Omental fat pad (tissue), 4 donors: Measurements from ENCODE around the gene EBF3. TPM values are rescaled to one million over a fixed set of nuclear protein-coding genes. Genes with fewer than 3 reads are reported as not detected.

Source experiments
- ATAC-seq: fragments of 150-250 bp; one replicate; pipeline ENCODE4 v1.9.1; 2016; ENCODE audit warnings: mild to moderate bottlenecking, moderate library complexity; ENCODE audit not compliant: low FRiP score
- DNase-seq: peaks from one replicate; pipeline ENCODE4 v3.0.0-alpha.2; 2019; ENCODE audit warnings: low spot score
- CTCF ChIP-seq, 3 donors: fragments of 450-650 bp; IDR thresholded peaks; one replicate each; pipeline ENCODE4 v1.5.1; 2016 to 2017; ENCODE audit warnings: antibody characterized with exemption in 3 of 3, mild to moderate bottlenecking in 3 of 3, moderate library complexity in 2 of 3
- total RNA-seq, 4 donors: library from RNA; depleted of rRNA; stranded (reverse); fragments of >200 nt; gene quantifications; one replicate each; pipeline ENCODE4 v1.1.0, GENCODE V29; 2016

EBF3 gene
- total RNA-seq, 4 donors from 2014 or later = 4.0 to 50.8 (median 18.8) TPM

- ATAC-seq (no peak), DNase-seq (no peak)
- no peak for TF ChIP-seq CTCF (IDR thresholded peaks at IDR 0.05)
Observed at GRCh38 chr10:129864601-129865126, 99.4 kb downstream of the EBF3 start.

- DNase-seq (no peak), ATAC-seq (no peak)
- no peak for TF ChIP-seq CTCF (IDR thresholded peaks at IDR 0.05)
Observed at GRCh38 chr10:129864082-129864481, 100.0 kb downstream of the EBF3 start.

- no peak for DNase-seq
- TF ChIP-seq CTCF (IDR thresholded peaks at IDR 0.05) = no peak
- no peak for ATAC-seq
Observed at GRCh38 chr10:129863201-129863663, 100.8 kb downstream of the EBF3 start.

GRCh38 chr10:129861776-129862531, 102.1 kb downstream of the EBF3 start:
- no peak for DNase-seq
- no peak for ATAC-seq
- TF ChIP-seq CTCF (IDR thresholded peaks at IDR 0.05) = no peak

GRCh38 chr10:129860396-129860795, 103.7 kb downstream of the EBF3 start:
- DNase-seq (no peak), ATAC-seq (no peak)
- TF ChIP-seq CTCF (IDR thresholded peaks at IDR 0.05) = no peak

- DNase-seq (no peak), ATAC-seq (no peak)
- no peak for TF ChIP-seq CTCF (IDR thresholded peaks at IDR 0.05)
Observed at GRCh38 chr10:129859536-129859935, 104.5 kb downstream of the EBF3 start.
